Measurements from ENCODE around the gene KCP.
"Not testable (repeated sequence)": the region's sequence is repeated elsewhere in the genome, so short reads cannot be mapped to it uniquely, and the experiment has no call there.

The KCP gene

GRCh38 chr7:128944487-128945236, 34.2 kb upstream of the KCP start:
- no peak for DNase-seq (ENCODE audit: low read depth)
- TF ChIP-seq CTCF (IDR thresholded peaks at IDR 0.05; ENCODE audit: control insufficient read depth, insufficient read depth, low read depth, low read length, missing control alignments) = no peak
- no peak overlapping the region for H3K4me3 ChIP-seq (ENCODE audit: control insufficient read depth, low read depth, low read length)

DNA sequence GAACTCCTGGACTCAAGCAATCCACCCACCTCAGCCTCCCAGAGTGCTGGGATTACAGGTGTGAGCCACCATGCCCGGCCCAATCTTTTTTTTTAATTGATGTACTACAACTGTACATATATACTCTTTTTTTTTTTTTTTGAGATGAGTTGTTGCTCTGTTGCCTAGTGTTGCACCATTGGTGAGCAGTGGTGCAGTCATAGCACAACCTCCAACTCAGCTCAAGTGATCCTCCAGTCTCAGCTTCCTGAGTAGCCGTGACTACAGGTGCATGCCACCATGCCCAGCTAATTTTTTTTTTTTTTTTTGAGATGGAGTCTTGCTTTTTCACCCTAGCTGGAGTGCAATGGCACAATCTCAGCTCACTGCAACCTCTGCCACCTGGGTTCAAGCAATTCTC, 32.7 kb upstream of the KCP start:
- not testable (repeated sequence) for DNase-seq (ENCODE audit: low read depth); H3K4me3 ChIP-seq (ENCODE audit: control insufficient read depth, low read depth, low read length)

GRCh38 chr7:128941946-128942526, 31.5 kb upstream of the KCP start:
- no peak for DNase-seq (ENCODE audit: low read depth)
- TF ChIP-seq CTCF (IDR thresholded peaks at IDR 0.05; ENCODE audit: control insufficient read depth, insufficient read depth, low read depth, low read length, missing control alignments) = no peak
- no peak overlapping the region for H3K4me3 ChIP-seq (ENCODE audit: control insufficient read depth, low read depth, low read length)

DNA sequence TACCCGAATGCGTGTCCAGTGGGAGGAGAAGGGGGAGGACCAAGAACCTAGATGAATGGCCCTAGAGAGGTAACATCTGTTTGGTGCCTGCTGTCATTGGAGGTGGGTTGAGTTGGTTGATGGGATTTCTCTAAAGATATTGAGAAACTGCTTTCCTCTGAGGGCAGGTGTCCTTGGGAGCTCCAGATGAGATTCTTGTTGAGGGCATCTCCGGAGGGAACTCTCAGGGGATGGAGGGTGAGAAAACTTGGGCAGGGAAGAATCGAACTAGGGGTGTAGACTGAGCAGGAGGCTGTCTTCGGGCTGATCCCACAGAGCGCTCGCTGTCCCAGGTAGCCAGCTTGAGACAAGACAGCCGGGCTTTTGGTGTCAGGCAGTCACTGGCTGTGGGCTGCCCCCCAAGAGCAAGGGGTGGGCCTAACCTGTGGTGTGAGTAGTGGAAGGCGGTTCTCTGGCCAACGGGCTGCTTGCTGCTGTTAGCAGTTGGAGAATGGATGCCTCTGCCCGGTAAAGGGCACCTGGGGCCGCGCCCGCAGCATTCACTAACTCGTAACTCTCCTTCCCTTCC, 30.9 kb upstream of the KCP start:
- no peak for DNase-seq (ENCODE audit: low read depth)
- TF ChIP-seq CTCF (IDR thresholded peaks at IDR 0.05; ENCODE audit: control insufficient read depth, insufficient read depth, low read depth, low read length, missing control alignments) = no peak
- no peak overlapping the region for H3K4me3 ChIP-seq (ENCODE audit: control insufficient read depth, low read depth, low read length)

- DNase-seq (ENCODE audit: low read depth) = no peak
- H3K4me3 ChIP-seq (ENCODE audit: control insufficient read depth, low read depth, low read length) = no peak overlapping the region
- TF ChIP-seq CTCF (IDR thresholded peaks at IDR 0.05; ENCODE audit: control insufficient read depth, insufficient read depth, low read depth, low read length, missing control alignments) = no peak
These were observed 30.2 kb upstream of the KCP start for GRCh38 chr7:128940494-128941322.

DNA sequence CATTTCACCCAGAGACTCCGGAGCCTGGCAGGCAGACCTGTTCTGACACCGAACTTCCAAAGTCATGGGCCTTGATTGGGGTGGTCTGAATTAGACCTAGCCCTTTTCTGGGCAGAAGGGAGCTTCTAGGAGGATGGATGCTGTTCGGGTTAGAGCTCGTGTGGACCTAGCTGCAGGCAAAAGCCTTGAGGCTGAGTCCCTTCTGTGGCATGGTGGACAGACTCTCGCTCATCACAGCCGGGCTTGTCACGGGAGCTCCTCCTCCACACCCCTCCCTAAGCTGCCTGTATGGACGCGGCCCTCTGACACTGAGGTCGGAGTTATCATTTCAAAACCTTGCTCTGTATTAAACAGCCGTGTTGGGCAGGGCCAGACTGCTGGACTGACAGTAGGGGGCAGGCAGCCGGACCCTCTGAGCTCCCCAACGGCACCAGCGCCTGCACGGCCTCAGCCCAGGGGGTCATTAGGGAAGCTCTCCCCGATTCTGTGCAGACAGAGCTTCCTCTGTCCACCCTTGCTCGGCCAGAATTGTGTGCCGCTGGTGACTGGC, 29.4 kb upstream of the KCP start:
- H3K4me3 ChIP-seq (ENCODE audit: control insufficient read depth, low read depth, low read length) = no peak overlapping the region
- no peak for DNase-seq (ENCODE audit: low read depth)
- no peak for TF ChIP-seq CTCF (IDR thresholded peaks at IDR 0.05; ENCODE audit: control insufficient read depth, insufficient read depth, low read depth, low read length, missing control alignments)
